Neural crest cell (in vitro differentiated cells): ENCODE measurements around the gene GPX2. TPM values are rescaled to one million over a fixed set of nuclear protein-coding genes. Genes with fewer than 3 reads are reported as not detected.

Experiments
- DNase-seq: peaks from one replicate; pipeline ENCODE4 v3.0.0; 2021; ENCODE audit warnings: low read depth, mixed read lengths, low spot score
- H3K27ac Mint-ChIP-seq: one replicate; pipeline ENCODE4 v1.8.0; 2021; ENCODE audit warnings: mild to moderate bottlenecking, mixed read lengths; ENCODE audit not compliant: unreplicated experiment
- H3K27me3 Mint-ChIP-seq: 2 replicates; pipeline ENCODE4 v1.8.0; 2021; ENCODE audit warnings: low read depth, mild to moderate bottlenecking, mixed read lengths
- H3K36me3 Mint-ChIP-seq: 2 replicates; pipeline ENCODE4 v1.8.0; 2021; ENCODE audit warnings: low read depth, mild to moderate bottlenecking, mixed read lengths
- H3K4me1 Mint-ChIP-seq: 2 replicates; pipeline ENCODE4 v1.8.0; 2021; ENCODE audit warnings: mixed read lengths
- H3K4me3 Mint-ChIP-seq: one replicate; pipeline ENCODE4 v1.8.0; 2021; ENCODE audit warnings: mild to moderate bottlenecking, mixed read lengths
- H3K9me3 Mint-ChIP-seq: 2 replicates; pipeline ENCODE4 v1.8.0; 2021; ENCODE audit warnings: mixed read lengths
- total RNA-seq: library from RNA; stranded (reverse); gene quantifications from 2 replicates; pipeline ENCODE4 v1.2.1, GENCODE V29; 2021
- TF ChIP-seq, protein P1 (sequence below): fragments of 200-600 bp; sonication (generic); conservative IDR thresholded peaks from 2 replicates; pipeline ENCODE4 v1.5.0; 2021; ENCODE audit warnings: antibody characterized with exemption, mild to moderate bottlenecking

Gene GPX2
- total RNA-seq, 1 donor from 2014 or later: not detected

DNA sequence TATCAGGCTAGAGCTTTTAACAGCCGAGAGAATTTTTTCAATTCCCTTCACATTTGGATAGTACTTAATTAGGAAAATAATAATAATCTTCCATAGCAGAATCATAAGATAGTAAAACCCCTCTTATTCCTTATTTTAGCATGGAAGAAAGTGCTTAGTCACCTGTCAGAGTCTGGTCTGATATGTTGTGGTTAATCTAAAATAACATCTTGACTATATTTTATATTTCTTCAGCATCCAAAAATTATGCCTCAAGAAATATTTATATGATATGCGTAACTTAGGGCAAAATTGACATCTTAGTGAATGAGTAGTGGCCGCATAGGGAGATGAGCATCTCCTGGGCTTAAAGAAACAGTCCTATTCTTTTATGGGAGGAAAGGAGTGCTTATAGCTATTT lies 15.5 kb downstream of the GPX2 start:
- Mint-ChIP-seq H3K27me3 (no peaks in the 10 kb centered on the region), H3K4me1 (peaks cover 2% of the 10 kb centered on the region), H3K36me3 (no peaks in the 10 kb centered on the region), H3K9me3 (no peaks in the 10 kb centered on the region), H3K27ac (no peak overlapping the region), H3K4me3 (no peak overlapping the region)
- no peak for DNase-seq
- TF ChIP-seq, protein P1, sequence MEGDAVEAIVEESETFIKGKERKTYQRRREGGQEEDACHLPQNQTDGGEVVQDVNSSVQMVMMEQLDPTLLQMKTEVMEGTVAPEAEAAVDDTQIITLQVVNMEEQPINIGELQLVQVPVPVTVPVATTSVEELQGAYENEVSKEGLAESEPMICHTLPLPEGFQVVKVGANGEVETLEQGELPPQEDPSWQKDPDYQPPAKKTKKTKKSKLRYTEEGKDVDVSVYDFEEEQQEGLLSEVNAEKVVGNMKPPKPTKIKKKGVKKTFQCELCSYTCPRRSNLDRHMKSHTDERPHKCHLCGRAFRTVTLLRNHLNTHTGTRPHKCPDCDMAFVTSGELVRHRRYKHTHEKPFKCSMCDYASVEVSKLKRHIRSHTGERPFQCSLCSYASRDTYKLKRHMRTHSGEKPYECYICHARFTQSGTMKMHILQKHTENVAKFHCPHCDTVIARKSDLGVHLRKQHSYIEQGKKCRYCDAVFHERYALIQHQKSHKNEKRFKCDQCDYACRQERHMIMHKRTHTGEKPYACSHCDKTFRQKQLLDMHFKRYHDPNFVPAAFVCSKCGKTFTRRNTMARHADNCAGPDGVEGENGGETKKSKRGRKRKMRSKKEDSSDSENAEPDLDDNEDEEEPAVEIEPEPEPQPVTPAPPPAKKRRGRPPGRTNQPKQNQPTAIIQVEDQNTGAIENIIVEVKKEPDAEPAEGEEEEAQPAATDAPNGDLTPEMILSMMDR: no peak

DNA sequence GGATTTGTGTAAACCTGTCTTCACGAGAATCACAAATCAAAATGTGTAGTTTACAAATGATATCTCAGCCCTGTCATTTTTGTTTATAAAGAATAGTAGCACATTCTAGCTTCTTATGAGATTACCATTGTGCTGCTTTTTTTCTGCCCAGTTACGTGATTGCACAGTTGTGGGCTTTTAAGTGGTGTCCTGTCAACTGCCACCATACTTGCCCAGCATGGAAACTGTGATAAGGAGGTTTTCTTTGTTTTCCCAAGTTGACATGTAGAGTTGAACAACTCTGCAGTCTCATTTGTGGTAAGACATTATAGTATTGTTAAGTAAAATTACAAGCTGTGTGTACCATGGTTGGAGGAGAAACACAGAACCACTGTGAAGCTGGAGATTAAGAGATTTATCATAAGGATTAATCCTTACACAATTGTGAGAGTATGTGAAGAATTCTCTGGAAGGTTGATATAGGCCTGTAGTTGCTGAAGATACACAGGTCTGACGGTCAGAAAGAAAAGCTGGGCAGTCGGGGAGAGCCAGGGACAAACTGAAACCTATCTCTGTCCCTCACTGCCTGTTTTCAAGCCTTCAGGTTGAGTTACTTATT lies 16.0 kb downstream of the GPX2 start:
- DNase-seq: no peak
- no peak overlapping the region for H3K27ac Mint-ChIP-seq
- H3K4me1 Mint-ChIP-seq: no peaks in the 10 kb centered on the region
- no peak overlapping the region for H3K4me3 Mint-ChIP-seq
- TF ChIP-seq, protein P1: no peak
- H3K9me3 Mint-ChIP-seq: no peaks in the 10 kb centered on the region
- H3K27me3 Mint-ChIP-seq: no peaks in the 10 kb centered on the region
- H3K36me3 Mint-ChIP-seq: no peaks in the 10 kb centered on the region

DNA sequence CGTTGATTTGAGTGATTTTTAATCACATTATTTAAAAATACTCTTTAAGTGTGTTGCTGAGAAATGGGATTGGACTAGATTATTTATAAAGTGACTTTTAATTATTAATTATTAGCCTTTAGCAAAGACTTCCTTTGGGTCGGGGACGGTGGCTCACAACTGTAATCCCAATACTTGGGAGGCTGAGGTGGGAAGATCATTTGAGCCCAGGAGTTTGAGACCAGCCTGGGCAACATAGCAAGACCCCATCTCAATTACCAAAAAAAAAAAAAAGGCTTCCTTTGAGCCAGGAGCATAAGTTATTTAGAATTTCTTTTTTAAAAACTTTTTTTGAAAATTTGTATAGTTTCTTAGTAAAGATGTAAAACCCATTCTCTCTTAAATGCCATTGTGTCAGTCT lies 19.5 kb downstream of the GPX2 start:
- DNase-seq: no peak
- Mint-ChIP-seq H3K9me3 (no peaks in the 10 kb centered on the region), H3K4me3 (no peak overlapping the region), H3K36me3 (no peaks in the 10 kb centered on the region), H3K4me1 (no peaks in the 10 kb centered on the region), H3K27ac (no peak overlapping the region), H3K27me3 (no peaks in the 10 kb centered on the region)
- TF ChIP-seq, protein P1: no peak

DNA sequence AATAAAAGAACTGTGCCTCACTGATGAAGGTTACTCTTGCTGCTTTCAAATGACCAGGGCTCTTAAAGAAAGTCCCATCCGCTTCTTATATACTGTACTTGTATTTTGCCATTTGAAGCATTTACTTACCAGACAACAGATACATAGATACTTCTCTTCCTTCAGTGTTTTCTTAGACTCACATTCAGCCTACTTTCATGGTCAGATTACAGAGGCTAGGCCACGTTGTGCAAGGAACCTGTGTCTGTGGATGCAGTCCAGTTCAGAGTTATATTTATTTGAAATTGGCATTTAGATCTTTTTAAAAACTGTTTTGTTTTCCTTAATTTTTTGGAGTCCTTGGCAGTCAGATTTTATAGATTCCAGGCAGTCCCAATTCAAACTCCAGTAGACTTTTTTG lies 22.1 kb downstream of the GPX2 start:
- Mint-ChIP-seq H3K4me1 (peaks cover 9% of the 10 kb centered on the region), H3K4me3 (no peak overlapping the region), H3K9me3 (no peaks in the 10 kb centered on the region), H3K27ac (no peak overlapping the region), H3K36me3 (no peaks in the 10 kb centered on the region), H3K27me3 (no peaks in the 10 kb centered on the region)
- no peak for DNase-seq
- TF ChIP-seq, protein P1: no peak

DNA sequence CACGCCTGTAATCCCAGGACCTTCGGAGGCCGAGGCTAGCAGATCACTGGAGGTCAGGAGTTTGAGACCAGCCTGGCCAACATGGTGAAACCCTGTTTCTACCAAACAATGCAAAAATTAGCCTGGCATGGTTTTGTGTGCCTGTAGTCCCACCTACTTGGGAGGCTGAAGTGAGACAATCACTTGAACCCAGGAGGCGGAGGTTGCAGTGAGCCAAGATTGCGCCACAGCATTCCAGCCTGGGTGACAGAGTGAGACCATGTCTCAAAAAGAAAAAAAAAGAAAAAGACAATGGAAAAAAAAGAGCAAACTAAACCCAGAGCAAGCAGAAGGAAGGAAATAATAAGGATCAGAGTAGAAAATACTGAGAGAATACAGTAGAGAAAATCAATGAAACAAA lies 22.9 kb downstream of the GPX2 start:
- TF ChIP-seq, protein P1: no peak
- no peaks in the 10 kb centered on the region for H3K27me3 Mint-ChIP-seq
- H3K4me3 Mint-ChIP-seq: no peak overlapping the region
- DNase-seq: no peak
- peaks cover 17% of the 10 kb centered on the region for H3K4me1 Mint-ChIP-seq
- H3K9me3 Mint-ChIP-seq: no peaks in the 10 kb centered on the region
- H3K27ac Mint-ChIP-seq: no peak overlapping the region
- H3K36me3 Mint-ChIP-seq: no peaks in the 10 kb centered on the region
